A549 (cell line): ENCODE data around the gene FAM83G. TPM values are rescaled to one million over a fixed set of nuclear protein-coding genes. Genes with fewer than 3 reads are reported as not detected.
A peak's percentile ranks its signal among the peaks of the same experiment; 100 is the strongest.
"Not testable (repeated sequence)": the region's sequence is repeated elsewhere in the genome, so short reads cannot be mapped to it uniquely, and the experiment has no call there.

ENCODE experiments used
- ATAC-seq, 2 experiments: fragments of 200-7000 bp in 1 of 2; fragments of >200 bp in 1 of 2; cut with Nextera tagmentation in 1 of 2; cut with Tn5 transposase in 1 of 2; 3 replicates each; pipeline versions ENCODE4 v1.8.0 to v1.9.1; 2018 to 2020; ENCODE audit warnings: mild to moderate bottlenecking in 1 of 2, moderate library complexity in 1 of 2
- CTCF ChIA-PET: fragments of 300-600 bp; sonication (Branson Sonifier 250); formaldehyde crosslinking; extraction: SDS; loops from one replicate; lab custom pipeline; 2021; ENCODE audit warnings: antibody characterized with exemption, inconsistent platforms; lab: Yijun Ruan, JAX
- POLR2A ChIA-PET: fragments of 350-600 bp; formaldehyde crosslinking; extraction: SDS; loops from one replicate; lab custom pipeline; 2021; ENCODE audit warnings: antibody characterized with exemption, inconsistent platforms; lab: Yijun Ruan, JAX
- DNase-seq, 2 experiments: peaks; one replicate each; pipeline versions ENCODE4 v3.0.0 to v3.0.0-alpha.2; 2011 to 2016; ENCODE audit warnings: low read depth in 1 of 2, low spot score in 1 of 2
- FAIRE-seq: peaks from 2 replicates; lab custom pipeline; 2011; peaks lifted over from hg19 to GRCh38; lab: Jason Lieb, UNC
- H3K27ac ChIP-seq, 2 experiments: fragments of >200 bp; sonication (Bioruptor Twin); formaldehyde crosslinking; 3 replicates each; pipeline ENCODE4 v1.5.1; 2016 to 2017
- H3K4me1 ChIP-seq: fragments of >200 bp; sonication (Bioruptor Twin); formaldehyde crosslinking; 3 replicates; pipeline ENCODE4 v1.6.1; 2016
- H3K4me2 ChIP-seq: fragments of >200 bp; sonication (Bioruptor Twin); formaldehyde crosslinking; 3 replicates; pipeline ENCODE4 v1.6.1; 2016
- H3K4me3 ChIP-seq: fragments of >200 bp; sonication (Bioruptor Twin); formaldehyde crosslinking; 3 replicates; pipeline ENCODE4 v1.5.1; 2016
- H3K9me3 ChIP-seq: fragments of >200 bp; sonication (Bioruptor Twin); formaldehyde crosslinking; 3 replicates; pipeline ENCODE4 v1.6.1; 2016
- FOSL2 ChIP-seq, 2 experiments: fragments of 450-650 bp in 1 of 2; fragments of >200 bp in 1 of 2; sonication (Bioruptor Twin) in 1 of 2; formaldehyde crosslinking; IDR thresholded peaks; 2 replicates each; pipeline versions ENCODE4 v1.5.0 to v1.6.1; 2016 to 2020; ENCODE audit warnings: mild to moderate bottlenecking in 1 of 2, moderate library complexity in 1 of 2
- HOXA7 ChIP-seq: fragments of 250-450 bp; sonication (Bioruptor Pico); IDR thresholded peaks from 2 replicates; pipeline ENCODE4 v1.5.0; 2020; ENCODE audit warnings: mild to moderate bottlenecking, moderate library complexity
- HOXB13 ChIP-seq: fragments of 250-450 bp; sonication (Bioruptor Pico); IDR thresholded peaks from 2 replicates; pipeline ENCODE4 v1.5.0; 2020; ENCODE audit warnings: low read depth, mild to moderate bottlenecking, moderate library complexity
- KDM1A ChIP-seq: fragments of 200-600 bp; sonication (generic); IDR thresholded peaks from 2 replicates; pipeline ENCODE4 v1.6.1; 2016; ENCODE audit warnings: low read depth, mild to moderate bottlenecking
- NPAS2 ChIP-seq: fragments of 250-450 bp; sonication (Bioruptor Pico); IDR thresholded peaks from 2 replicates; pipeline ENCODE4 v1.8.0; 2022; ENCODE audit warnings: mild to moderate bottlenecking, moderate library complexity, borderline replicate concordance
- RAD21 ChIP-seq, 2 experiments: fragments of >200 bp in 1 of 2; sonication (Bioruptor Twin) in 1 of 2; formaldehyde crosslinking in 1 of 2; IDR thresholded peaks in 1 of 2; conservative IDR thresholded peaks in 1 of 2; 2 replicates in 1 of 2; 3 replicates in 1 of 2; pipeline ENCODE4 v1.6.1; 2012 to 2018; ENCODE audit warnings: inconsistent platforms in 1 of 2
- RNF2 ChIP-seq: fragments of 200-600 bp; sonication (generic); IDR thresholded peaks from 2 replicates; pipeline ENCODE4 v1.6.1; 2016; ENCODE audit warnings: low read depth, mild to moderate bottlenecking, antibody characterized with exemption, moderate library complexity, borderline replicate concordance
- SMC3 ChIP-seq: fragments of >200 bp; sonication (Bioruptor Twin); formaldehyde crosslinking; IDR thresholded peaks from 3 replicates; pipeline ENCODE4 v1.6.1; 2018; ENCODE audit warnings: inconsistent platforms
- WGBS: methylation state at CpG from one replicate; pipeline ENCODE4 v1.1.6; 2017; ENCODE audit errors: missing lambda C conversion rate; 5-methylcytosine and 5-hydroxymethylcytosine counted together
- polyA plus RNA-seq, 4 experiments: library from polyadenylated mRNA; depleted of rRNA in 3 of 4; stranded (reverse); fragments of >200 nt; fragmentation: RNase III in 1 of 4; extraction: RNeasy Plus Mini Kit Qiagen cat#74134 plus additional on column Dnase treatment in 1 of 4; gene quantifications; 2 replicates in 3 of 4; 3 replicates in 1 of 4; pipeline ENCODE4 v1.2.3, GENCODE V29; 2011 to 2017

FAM83G gene
- polyA plus RNA-seq, 2 of the 4 experiments (the other 2 are of a cell fraction) = 11.0 to 22.0 TPM

DNA sequence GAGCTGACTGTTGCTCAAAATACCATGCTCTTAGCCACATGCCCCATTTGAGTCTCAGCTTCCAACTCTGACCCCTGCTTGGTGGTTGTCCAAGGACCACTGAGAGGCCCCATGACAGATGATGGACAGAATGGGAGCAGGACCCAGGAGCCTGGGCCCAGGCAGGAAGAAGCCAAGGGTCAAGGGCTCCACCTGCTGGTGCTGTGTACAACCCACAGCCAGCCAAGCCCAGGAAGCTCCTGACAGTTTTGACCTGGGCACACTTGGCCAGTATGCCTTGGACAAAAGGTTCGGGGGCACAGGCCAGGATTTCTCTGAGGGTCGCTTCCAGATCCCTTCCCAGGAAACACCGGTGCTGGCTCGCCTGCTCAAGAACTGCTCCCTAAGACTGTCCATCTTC, 27.2 kb upstream of the FAM83G start:
- peak; percentile 52 to 66 for TF ChIP-seq RAD21 (conservative IDR thresholded peaks at IDR 0.05 in 1 of 2, IDR thresholded peaks at IDR 0.05 in 1 of 2)
- peak; percentile 54 for TF ChIP-seq SMC3
- TF ChIP-seq, all 56 proteins: peak for 2; not testable (repeated sequence) for 54
- POLR2A ChIA-PET, H3K4me3 ChIP-seq, CTCF ChIA-PET, DNase-seq, H3K9me3 ChIP-seq, H3K4me1 ChIP-seq: not testable (repeated sequence)
- ATAC-seq (peak; percentile 76 to 92), FAIRE-seq (peak; percentile 94)
- H3K4me2 ChIP-seq = peak overlapping the region; percentile 49; the same call in 2 of the 3 replicates
- no CpG with 5 or more reads among the region's 4 CpGs for WGBS
- peak overlapping the region; percentile 68 to 77; a peak in 4 of 6 replicates for H3K27ac ChIP-seq

DNA sequence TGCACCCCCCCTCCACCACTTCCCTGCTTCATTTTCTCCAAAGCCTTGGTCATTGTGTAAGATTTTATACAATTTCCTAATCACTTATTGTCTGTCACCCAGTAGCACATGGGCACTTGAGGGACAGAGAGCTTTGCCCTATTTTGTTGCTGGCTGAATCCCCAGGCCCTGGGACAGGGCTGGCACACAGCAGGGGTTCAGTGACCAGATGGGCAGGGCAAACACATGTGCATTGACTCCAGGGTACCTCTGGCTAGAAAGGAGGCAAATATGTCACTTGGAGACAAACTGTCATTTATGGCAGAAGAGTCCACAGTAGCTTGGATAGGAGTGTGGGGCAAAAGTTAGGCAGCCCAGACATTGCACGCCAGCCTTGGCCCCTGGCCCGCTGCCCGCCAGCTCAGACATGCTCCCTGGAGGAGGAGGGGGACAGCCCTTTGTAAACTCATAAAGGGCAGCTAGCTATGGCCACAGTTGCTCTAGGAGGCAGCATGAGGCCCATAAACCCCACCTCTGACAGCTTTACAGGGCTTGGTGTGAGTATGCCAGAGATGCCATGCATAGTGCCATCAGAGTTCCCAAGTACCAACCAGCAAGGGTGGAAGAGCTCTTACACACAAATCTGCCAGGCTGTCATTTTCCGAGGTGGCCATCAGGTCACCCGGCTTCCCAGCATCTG, 26.3 kb upstream of the FAM83G start:
- DNase-seq, CTCF ChIA-PET, H3K9me3 ChIP-seq, H3K4me2 ChIP-seq, POLR2A ChIA-PET, H3K4me1 ChIP-seq, H3K27ac ChIP-seq, ATAC-seq, FAIRE-seq, H3K4me3 ChIP-seq: not testable (repeated sequence)
- WGBS = no CpG with 5 or more reads among the region's 5 CpGs

DNA sequence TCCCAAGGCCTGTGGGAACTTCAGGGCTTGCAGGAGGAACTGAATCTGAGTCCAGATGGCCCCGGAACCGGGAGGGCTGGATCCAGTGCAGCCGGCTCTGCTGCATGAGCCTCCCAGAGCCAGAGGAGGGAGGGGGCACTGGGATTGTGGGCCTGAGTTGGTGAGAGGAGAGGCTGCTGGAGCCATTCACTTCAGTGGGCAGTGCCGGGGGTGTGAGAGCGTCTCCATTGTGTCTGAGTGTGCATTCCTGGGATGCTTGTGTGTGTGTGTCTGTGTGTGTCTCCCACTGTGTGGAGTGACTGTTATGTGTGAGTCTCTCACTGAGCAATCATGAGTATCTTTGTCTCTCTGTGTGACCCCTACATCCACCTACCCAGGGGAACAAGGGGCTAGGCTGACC, 25.2 kb upstream of the FAM83G start:
- FAIRE-seq, CTCF ChIA-PET, H3K27ac ChIP-seq, H3K4me3 ChIP-seq, POLR2A ChIA-PET, DNase-seq, H3K4me2 ChIP-seq, H3K9me3 ChIP-seq, H3K4me1 ChIP-seq, ATAC-seq: not testable (repeated sequence)
- WGBS = no CpG with 5 or more reads among the region's 5 CpGs

DNA sequence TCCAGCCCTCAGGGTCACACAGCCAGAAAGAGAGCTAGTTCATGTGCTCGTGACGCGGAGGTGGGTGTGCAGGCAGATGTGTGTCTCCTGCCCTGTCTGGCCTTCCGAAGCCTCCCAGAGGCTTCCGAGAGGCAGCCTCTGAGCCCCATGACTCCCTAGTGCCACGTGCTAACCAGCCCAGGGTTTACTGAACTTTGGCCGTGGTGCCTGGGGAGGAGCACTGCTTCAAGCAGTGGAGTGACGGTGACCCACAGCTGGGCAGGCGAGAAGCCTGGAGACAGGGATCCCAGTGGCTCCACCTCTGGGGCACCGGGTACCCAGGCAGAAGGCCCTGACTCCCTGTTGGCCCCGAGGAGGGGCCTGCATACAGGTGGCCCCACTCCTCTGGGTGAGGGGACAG, 24.1 kb upstream of the FAM83G start:
- H3K4me3 ChIP-seq, FAIRE-seq, DNase-seq, H3K4me2 ChIP-seq, CTCF ChIA-PET, H3K27ac ChIP-seq, ATAC-seq, POLR2A ChIA-PET, H3K4me1 ChIP-seq, H3K9me3 ChIP-seq: not testable (repeated sequence)
- no CpG with 5 or more reads among the region's 11 CpGs for WGBS

DNA sequence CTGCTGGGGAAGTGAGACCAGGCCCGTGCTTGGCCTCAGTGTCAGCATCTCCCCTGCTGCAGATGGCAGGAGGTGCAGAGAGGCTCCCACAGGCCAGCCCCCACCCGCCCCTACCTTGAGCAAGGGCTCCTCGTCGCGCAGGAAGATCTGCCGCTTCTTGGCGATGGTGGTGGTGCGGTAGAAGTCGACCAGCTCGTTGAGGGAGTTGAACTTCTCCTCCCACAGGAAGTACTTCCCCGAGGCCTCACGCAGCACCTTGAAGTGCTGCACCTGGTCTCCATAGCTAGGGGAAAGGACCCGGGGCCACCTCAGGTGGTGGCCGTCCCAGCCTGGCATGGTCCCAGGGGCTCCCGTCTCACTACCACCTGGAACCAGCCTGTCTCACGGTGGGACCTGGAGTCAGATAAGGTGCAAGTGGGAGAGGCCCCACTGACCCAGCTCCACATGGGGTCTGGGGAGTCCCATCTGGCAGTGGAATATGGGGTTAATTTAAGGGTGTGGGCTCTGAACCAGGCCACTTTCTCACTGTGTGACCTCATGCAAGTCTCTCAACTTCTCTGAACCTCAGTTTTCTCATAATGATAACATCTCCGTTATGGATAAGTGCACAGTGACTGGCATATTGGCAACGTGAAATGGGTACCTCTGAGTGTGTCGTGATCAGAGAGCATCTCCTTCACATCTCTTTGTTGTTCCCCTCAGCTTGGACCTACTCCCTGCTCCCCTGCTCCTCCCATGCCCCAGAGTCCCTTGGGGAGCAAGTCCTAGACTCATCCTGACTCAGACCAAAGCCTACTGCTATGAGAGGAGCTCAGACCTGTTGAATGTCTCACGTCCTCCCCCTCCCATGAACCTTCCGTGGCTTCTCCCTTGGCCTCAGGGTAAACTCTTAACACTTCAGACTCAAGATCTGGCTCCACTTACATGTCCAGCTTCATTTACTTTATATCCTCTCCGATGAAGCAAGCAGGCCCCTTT, 19.8 kb upstream of the FAM83G start:
- peak overlapping the region; percentile 8 to 19; a peak in 1 of 6 replicates for H3K27ac ChIP-seq
- FAIRE-seq = no peak
- H3K4me2 ChIP-seq = no peak overlapping the region
- ATAC-seq = peak in 1 of 2 experiments; percentile 15; a peak in 2 of 6 replicates
- WGBS = 84% methylated on average over 22 of the region's 22 CpGs
- TF ChIP-seq KDM1A = 0 out of 2 replicates have a peak, but pooled peaks have one; percentile 15
- no peak for TF ChIP-seq HOXB13 (CRISPR knock-in tag)
- no peak for TF ChIP-seq NPAS2
- DNase-seq = peak in 1 of 2 experiments; percentile 49
- H3K4me3 ChIP-seq = no peak overlapping the region
- ChIA-PET CTCF (interaction anchor here (0.6 to 3.5 kb wide), 3 partner anchors 8 to 67 kb away, joined by 3 to 37 read pairs (median 3); no protein-coding TSS in a partner anchor), POLR2A (no interaction called here)
- H3K9me3 ChIP-seq = no peaks in the 10 kb centered on the region
- H3K4me1 ChIP-seq = no peaks in the 10 kb centered on the region

DNA sequence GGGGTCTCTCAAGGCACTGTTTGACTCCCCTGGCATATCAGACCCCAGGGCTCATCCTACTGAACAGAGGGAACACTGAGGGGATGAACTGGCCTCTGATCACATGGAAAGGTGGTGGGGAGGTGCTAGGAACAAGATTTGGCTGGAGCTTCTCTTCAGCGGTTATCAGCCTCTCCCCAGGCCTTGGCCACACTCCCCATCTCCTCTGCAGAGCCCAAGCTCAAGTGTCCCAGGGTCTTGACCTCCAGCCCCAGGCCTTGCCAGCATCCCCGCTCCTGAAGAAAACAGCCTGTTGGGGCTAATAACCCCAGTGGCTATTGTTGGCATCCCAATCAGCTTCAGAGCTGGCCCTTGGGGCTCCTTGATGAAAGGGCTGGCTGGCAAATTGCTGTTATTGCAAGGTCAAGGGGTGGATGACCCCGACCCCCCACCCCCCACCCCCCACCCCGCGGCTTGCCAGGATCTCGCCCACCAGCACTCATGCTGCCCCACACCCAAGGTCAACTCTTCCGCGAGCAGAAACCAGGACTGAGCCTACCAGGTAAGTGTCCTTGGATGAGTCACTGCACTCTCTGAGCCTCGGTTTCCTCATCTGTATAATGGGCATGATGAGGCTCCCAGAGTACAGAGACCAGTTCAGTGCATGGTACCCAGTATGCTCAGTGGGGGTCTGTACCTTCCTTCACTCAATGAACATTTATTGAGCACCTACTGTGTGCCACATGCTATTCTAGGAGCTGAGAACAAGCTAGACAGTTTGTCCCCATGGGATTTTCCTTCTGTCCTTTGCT, 18.8 kb upstream of the FAM83G start:
- CTCF ChIA-PET = interaction anchor here (0.6 to 3.5 kb wide), 5 partner anchors 44 to 206 kb away, joined by 3 to 37 read pairs (median 3); no protein-coding TSS in a partner anchor
- FAIRE-seq = no peak
- H3K9me3 ChIP-seq = no peaks in the 10 kb centered on the region
- no peak for DNase-seq
- no peak overlapping the region for H3K4me2 ChIP-seq
- H3K4me3 ChIP-seq = no peak overlapping the region
- peak overlapping the region in 1 of 2 experiments; percentile 17; a peak in 2 of 6 replicates for H3K27ac ChIP-seq
- POLR2A ChIA-PET = interaction anchor here (1.6 kb wide), 1 partner anchor 19 kb away, joined by 4 read pairs; the partner anchor contains the start of gene FAM83G
- no peak; a peak in 1 of 6 replicates for ATAC-seq
- TF ChIP-seq FOSL2 (IDR thresholded peaks at IDR 0.05) (no peak), FOSL2 (CRISPR knock-in tag; IDR thresholded peaks at IDR 0.05) (peak; percentile 38; the same call in 1 of the 2 replicates), HOXA7 (no peak), RNF2 (no peak)
- H3K4me1 ChIP-seq = no peaks in the 10 kb centered on the region
- WGBS = 61% methylated on average over 8 of the region's 9 CpGs
